SHP77 (cell line): ENCODE data around the gene SCAF4.
A peak's percentile ranks its signal among the peaks of the same experiment; 100 is the strongest.
"Not testable (repeated sequence)": the region's sequence is repeated elsewhere in the genome, so short reads cannot be mapped to it uniquely, and the experiment has no call there.

ENCODE experiments used
- DNase-seq, 2 experiments: peaks; one replicate each; lab custom pipeline; 2025; lab: John Stamatoyannopoulos, UW

The SCAF4 gene

GRCh38 chr21:31731857-31732596, at the start of gene SCAF4:
TSS of gene SCAF4 (minus strand) at chr21:31732118. CDS start at chr21:31731692, 426 bp downstream.
- DNase-seq: peak; percentile 68 to 86

- DNase-seq: no peak
These were observed 49.0 kb upstream of the SCAF4 start for GRCh38 chr21:31780944-31781343.

- no peak for DNase-seq
These were observed 46.6 kb upstream of the SCAF4 start for GRCh38 chr21:31778546-31778945.

GRCh38 chr21:31777857-31778256, 45.9 kb upstream of the SCAF4 start:
- DNase-seq: no peak

- DNase-seq: no peak
These were observed 42.1 kb upstream of the SCAF4 start for GRCh38 chr21:31774031-31774430.

- DNase-seq: no peak
These were observed 41.0 kb upstream of the SCAF4 start for GRCh38 chr21:31772674-31773555.

GRCh38 chr21:31771685-31772084, 39.8 kb upstream of the SCAF4 start:
- DNase-seq: no peak

GRCh38 chr21:31768710-31769109, 36.8 kb upstream of the SCAF4 start:
- DNase-seq: no peak

- DNase-seq: no peak
These were observed 35.0 kb upstream of the SCAF4 start for GRCh38 chr21:31766899-31767298.

GRCh38 chr21:31765850-31766249, 33.9 kb upstream of the SCAF4 start:
- DNase-seq: not testable (repeated sequence)

GRCh38 chr21:31760931-31761330, 29.0 kb upstream of the SCAF4 start:
- DNase-seq: no peak

- no peak for DNase-seq
These were observed 24.9 kb upstream of the SCAF4 start for GRCh38 chr21:31756787-31757186.

GRCh38 chr21:31755027-31755426, 23.1 kb upstream of the SCAF4 start:
- DNase-seq: no peak

- DNase-seq: no peak
These were observed 22.7 kb upstream of the SCAF4 start for GRCh38 chr21:31754708-31754960.

- no peak for DNase-seq
These were observed 22.2 kb upstream of the SCAF4 start for GRCh38 chr21:31753949-31754707.

GRCh38 chr21:31752967-31753366, 21.0 kb upstream of the SCAF4 start:
- DNase-seq: no peak

- no peak for DNase-seq
These were observed 20.4 kb upstream of the SCAF4 start for GRCh38 chr21:31752352-31752751.

GRCh38 chr21:31750843-31751242, 18.9 kb upstream of the SCAF4 start:
- no peak for DNase-seq

GRCh38 chr21:31744182-31744800, 12.4 kb upstream of the SCAF4 start:
- DNase-seq: no peak

GRCh38 chr21:31743712-31744111, 11.8 kb upstream of the SCAF4 start:
- no peak for DNase-seq

- DNase-seq: no peak
These were observed 9.2 kb upstream of the SCAF4 start for GRCh38 chr21:31741116-31741515.
